Putamen (tissue), 1 donor: ENCODE measurements around the gene IL37.

ENCODE experiments used
- DNase-seq: peaks from one replicate; pipeline ENCODE4 v3.0.0-alpha.2; 2016; ENCODE audit warnings: low spot score

Gene IL37

DNA sequence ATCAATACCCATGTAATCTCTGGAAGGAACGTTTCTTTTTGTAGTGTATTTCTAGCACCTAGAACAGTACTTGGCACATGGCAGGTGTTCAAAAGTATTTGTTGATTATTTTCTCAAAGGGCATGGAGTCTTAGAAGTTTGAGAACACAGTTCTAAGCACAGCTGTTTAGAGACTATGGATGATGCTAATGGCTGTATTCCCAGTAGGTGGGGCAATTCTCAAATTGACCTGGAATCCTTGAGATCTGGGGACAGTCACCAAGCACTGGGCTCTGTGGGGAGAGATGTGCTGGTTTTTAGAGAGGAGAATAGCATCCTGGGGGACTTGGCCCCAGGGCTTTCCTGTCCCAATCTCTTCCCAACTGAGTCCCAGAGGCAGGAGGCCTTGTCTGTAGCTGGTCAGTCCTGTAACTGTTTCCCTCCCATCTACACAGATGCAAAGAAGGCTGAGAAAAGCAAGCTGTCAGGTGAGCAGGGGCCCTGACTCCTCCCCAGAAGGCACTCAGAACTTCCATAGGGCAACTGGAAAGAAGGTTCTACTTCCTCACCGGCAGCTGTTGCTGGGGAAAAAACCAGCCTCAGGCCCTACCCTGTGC lies 49.4 kb downstream of the IL37 start:
- DNase-seq: no peak

DNA sequence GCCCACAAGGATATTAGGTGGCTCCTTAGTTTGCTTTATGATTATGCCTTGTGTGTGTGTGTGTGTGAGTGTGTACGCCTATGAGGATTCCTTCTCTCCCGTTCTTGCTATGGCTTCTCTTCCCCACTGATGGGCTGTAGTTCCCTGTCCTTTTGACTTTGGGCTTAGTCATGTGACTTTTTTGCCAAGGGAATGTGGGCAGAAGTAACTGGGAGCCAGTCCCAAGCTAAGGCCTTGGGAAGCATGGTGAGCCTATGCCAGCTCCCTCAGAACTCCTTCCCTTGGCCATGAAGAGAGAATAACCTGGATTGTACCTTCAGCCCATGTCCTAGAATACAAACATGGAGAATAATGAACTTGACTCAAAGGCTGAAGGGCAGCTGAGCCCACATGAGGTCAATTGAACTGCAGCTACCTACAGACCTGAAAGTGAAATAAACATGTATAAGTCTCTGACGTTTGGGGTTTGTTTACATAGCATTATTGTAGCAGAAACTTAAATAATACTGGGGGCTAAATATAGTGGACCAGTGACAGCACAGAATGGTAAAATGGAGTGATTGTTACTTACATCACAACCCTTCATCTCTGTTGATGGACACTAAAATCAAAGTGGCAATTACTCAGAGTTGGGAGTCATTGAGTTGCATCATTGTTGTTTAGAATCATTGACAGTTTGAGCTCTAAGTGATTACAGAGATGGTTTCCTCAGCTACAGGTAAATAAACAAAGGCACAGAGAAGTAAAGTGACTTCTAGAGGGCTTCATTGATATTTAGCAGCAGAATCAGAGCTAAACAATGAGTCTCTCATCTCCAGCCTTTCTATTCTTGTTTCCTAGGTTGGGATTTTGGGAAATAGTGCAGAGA lies 51.6 kb downstream of the IL37 start:
- DNase-seq: no peak

DNA sequence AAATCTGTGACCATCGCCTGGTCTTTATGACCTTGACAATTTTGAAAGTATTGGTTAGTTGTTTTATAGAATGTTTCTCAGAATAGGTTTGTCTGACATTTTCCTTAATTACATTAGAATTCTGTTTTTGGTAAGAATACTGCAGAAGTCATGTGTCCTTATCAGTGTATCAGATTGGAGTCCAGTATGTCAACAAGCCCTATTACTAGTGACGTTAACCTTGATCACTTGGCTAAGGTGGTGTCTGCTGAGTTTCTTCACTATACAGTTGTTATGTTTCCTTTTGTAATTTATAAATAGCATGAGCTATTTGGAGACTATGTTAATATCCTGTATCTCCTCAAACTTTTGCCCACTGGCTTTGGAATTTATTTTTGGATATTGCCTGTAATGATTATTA lies 56.1 kb downstream of the IL37 start:
- DNase-seq: no peak
